NCI-H446 (cell line): Measurements from ENCODE around the gene CAB39L.

Source experiments
- DNase-seq, 2 experiments: peaks; one replicate each; lab custom pipeline; 2025; lab: John Stamatoyannopoulos, UW

CAB39L gene

DNA sequence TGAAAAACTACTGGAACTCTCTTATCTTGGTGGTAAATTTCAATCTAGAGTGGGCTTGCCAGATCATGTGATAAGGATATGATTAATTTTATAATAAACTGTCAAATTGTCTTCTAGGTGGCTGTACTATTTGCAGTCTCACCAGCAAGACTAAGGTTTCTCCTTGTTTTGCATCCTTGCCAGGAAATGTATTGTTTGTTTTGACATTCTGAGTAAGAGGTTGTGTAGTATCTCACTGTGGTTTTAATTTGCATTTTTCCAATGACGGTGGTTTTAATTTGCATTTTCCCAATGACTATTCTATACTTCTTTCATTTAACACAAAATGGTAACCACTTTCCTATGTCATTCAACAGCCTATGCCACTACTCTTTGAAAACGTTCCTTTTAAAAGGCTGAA, 2.0 kb downstream of the CAB39L start:
- no peak for DNase-seq

DNA sequence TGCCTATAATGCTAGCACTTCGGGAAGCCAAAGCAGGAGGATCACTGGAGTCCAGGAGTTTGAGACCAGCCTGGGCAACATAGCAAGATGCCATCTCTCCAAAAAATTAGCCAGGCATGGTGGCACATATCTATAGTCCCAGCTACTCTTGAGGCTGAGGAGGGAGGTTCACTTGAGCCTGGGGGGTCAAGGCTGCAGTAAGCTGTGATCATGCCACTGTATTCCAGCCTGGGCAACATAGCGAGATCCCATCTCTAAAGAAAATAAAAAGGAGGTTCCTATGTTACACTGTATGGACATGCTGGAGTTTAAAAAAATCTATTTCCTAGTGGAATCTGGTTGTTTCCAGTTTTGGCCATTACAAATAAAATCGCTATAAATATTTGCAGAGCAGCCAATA, 2.6 kb downstream of the CAB39L start:
- DNase-seq: no peak

DNA sequence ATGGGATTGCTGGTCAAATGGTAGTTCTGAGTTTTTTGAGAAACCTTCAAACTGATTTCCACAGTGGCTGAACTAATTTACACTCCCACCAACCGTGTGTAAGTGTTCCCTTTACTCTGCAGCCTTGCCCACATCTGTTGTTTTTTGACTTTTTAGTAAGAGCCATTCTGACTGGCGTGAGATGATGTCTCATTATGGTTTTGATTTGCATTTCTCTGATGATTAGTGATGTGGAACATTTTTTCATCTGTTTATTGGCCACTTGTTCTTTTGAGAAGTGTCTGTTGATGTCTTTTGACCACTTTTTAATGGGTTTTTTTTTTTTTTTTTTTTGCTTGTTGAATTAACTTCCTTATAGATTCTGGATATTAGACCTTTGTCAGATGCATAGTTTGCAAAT, 4.3 kb downstream of the CAB39L start:
- DNase-seq: no peak

DNA sequence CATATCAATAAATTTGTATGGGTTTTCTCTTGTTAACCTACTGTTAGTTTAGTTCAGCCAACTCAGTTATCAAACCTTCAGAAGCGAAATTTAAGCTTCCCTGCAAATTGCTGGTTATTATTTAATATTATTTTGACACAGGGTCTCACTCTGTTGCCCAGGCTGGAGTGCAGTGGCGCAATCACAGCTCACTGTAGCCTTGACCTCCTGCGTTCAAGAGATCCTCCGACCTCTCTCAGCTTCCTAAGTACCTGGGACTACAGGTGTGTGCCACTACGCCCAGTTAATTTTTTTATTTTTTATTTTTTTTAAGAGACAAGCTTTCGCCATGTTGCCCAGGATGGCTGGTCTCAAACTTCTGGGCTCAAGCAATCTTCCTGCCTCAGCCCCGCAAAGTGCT, 6.2 kb downstream of the CAB39L start:
- DNase-seq: no peak

DNA sequence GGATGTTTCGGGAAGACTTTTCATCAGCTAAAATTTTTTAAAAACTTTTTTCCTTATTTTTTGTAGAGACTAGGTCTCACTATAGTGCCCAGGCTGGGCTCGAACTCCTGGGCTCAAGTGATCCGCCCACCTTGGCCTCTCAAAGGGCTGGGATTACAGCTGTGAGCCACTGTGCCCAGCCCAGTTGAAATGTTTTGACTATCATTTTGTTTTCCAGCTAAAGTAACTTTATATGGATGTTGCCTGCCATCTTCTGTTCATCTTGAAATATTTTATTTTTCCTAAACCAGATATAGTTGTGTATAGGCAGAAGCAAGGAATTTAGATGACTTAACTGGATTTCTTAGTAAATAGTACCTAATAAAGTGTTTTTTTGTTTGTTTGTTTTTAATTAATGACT, 7.0 kb downstream of the CAB39L start:
- DNase-seq: no peak

DNA sequence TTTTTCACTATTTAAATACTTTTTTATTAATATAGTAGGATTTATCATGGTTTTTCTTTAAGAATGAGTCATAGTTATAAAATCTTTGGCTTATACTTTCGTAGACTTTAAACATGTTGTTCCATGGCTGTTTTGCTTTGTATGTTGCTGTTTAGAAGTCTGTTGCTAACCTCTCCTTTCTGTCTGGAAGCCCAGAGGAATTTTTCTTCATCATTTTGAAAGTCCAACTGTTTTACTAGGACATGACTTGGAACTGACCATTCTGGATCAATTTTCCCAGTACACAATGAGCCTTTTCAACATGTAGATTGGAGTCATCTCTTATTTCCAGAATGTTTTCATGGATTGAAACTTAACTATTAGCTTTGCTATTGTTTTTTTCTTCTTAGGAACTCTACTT, 7.9 kb downstream of the CAB39L start:
- no peak for DNase-seq

DNA sequence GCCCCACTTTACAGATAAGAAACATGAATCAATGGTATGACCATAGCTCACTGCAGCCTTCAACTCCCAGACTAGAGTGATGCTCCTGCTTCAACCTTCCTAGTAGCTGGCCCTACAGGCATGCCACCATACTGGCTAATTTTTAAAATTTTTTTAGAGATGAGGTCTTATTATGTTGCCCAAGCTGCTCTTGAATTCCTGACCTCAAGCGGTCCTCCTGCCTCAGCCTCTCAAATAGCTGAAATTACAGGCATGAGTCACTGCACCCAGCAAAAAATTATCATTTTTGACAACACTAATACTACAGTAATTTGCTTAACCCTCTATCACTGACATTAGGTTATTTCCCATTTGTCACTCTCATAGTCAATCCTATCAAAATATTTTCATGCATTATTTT, 14.7 kb downstream of the CAB39L start:
- DNase-seq: no peak

DNA sequence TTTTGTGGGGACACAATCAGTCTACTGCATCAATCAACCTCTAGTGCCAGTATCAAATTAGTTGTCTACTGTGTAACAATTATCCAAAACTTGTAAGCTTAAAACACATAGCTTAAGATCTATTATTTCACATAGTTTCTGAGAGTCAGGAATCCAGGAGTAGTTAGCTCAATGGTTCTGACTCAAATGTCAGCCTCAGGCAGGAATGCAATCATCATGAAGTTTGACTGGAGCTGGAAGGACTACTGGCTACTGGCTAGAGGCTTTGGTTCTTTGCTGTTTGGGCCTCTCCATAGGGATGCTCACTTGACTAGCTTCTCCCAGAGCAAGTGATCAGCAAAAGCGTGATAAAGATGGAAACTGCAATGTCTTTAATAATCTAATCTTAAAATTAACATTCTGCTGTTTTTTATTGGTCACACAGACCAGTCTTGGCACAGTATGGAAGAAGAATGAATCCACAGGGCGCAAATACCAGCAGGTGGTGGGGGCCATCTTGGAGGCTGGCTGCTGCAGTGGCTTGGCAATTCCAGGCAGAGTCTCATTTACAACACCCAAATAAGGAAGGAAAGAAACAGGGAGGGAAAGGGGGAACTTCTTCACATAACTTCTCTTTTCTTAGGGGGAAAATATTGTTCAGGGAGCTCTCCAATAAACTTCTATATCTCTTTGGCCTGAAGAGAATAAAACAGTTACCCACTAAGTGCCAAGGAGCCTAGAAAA, 15.7 kb downstream of the CAB39L start:
- DNase-seq: no peak

DNA sequence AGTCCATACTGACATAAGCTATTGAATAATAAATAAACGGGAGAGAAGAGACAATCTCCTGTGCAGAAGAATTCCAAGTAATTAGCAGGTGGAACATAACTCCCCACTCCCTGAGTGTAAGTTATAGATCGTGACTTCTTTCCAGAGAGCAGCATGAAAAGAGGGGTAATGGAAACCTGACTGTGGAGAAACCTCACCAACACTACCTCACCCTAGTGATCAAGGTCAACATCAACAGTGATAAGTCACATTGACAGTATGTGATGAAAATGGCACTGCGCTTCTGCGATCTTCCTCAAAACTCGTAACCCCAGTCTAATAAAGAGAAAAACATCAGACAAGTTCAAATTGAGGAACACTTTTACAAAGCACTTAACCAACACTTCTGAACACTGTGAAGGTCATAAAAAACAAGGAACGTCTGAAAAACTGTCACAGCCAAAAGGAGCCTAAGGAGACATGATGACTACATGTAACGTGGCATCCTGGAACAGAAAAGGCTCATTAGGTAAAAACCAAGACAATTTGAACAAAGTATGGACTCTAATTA, 19.8 kb downstream of the CAB39L start:
- no peak for DNase-seq

DNA sequence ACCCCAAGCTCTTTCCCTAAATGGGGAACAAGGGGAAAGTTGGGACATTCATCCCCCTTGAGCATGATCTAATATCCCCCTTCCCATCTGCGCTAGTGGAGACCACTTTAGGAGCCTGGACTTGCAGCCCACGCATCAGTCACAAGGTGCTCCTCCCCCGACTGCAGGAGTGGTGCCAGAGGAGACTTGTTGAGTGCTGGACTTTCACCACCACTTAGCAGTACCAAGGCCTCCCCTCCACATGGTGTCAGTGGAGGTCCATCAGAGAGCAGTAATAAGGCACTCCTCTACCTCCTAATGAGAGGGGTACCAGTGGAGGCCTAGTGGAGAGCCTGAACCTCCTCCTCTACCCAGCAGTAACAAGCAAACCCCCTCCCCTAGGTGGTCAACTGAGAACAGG, 22.5 kb downstream of the CAB39L start:
- no peak for DNase-seq

DNA sequence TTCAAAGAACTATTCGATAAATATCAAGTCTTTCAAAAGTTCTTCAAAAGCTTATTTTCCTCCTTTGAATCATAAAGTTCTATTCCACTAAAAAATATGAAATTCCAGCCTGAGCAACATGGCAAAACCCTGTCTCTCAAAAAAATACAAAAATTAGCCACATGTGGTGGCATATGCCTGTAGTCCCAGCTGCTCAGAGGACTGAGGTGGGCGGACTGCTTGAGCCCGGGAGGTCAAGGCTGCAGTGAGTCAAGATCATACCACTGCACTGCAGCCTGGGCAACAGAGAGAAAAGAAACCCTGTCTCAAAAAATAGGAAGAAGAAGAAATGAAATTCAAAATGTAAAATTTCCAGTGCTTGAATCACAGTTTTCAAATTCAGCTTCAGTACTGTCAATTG, 24.6 kb downstream of the CAB39L start:
- DNase-seq: no peak

DNA sequence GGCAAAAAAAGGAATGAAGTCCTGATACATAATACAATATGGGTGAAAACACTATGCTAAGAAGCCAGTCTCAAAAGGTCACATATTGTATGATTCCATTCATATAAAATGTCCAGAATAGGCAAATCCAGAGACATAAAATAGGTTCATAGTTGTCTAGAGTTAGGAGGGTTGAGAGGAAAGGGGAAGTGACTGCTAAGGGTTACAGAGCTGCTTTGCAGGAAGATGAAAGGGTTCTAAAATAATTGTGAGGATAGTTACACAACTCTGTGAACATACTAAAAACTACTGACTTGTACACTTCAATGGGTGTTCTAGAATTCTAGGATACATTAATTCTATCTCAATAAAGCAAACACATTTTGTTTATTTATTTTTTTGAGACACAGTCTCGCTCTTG, 25.7 kb downstream of the CAB39L start:
- DNase-seq: no peak

DNA sequence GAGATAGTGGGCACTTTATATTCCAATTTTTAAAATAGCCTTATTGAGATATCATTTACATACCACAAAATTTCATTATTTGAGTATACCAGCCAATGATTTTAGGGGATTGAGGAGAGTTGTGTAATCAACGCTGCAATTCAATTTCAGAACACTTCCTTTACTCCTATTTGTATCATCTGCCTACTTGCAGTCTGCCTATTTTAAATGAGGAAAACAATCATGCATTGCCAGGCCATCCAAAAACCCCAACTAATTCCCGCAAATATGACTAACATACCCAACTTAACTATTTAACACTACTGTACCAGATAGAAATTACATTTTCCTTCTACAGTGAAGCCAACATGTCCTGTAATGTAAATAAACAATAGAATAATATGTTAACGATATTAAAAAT, 26.7 kb downstream of the CAB39L start:
- no peak for DNase-seq

DNA sequence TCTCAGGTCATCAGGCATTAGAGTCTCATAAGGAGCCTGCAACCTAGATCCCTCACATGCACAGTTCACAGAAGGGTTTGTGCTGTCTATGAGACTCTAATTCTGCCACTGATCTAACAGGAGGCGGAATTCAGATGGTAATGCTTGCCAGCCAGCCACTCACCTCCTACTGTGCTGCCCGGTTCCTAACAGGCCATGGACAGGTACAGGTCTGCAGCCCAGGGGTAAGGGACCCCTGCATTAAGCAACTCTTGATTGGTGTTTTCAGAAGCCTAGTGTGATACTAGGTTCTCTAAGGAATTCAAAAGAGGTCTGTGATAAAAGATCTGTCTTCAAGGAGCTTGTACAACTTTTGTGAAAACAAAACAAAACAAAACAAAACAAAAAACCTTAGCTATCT, 31.1 kb downstream of the CAB39L start:
- no peak for DNase-seq

DNA sequence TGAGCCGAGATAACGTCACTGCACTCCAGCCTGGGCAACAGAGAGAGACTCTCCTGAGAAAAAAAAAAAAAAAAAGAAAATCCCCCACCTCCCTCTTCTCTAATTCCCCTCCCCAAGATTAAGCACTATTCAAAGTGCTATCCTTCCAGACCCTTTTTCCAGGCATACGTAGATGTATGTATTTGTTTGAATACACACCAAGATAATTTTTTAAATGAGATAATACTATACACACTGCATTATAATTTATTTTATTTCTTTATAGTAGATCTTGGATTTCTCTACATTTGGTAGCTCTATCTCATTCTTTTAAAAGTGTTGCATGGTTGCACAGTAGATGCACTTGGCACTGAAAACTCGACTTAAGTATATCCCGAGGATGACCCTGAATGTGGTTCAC, 32.5 kb downstream of the CAB39L start:
- DNase-seq: no peak

DNA sequence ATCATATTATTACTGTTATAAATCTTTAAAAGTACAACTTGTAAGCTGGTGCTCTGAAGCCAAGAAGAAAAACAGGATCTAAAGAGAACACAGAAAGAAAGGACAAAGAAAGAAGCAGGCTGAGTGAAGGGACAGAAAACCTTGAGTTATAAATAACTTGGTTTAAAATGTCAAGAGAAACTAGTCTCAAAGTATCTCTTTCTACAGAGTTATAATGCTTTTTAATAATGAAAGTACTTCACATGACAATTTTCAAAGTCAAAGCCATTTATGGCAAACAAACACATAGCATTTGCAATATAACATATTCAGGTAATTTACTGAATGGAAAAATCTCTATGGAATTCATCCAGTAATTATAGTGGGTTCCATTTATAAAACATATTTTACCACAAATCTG, 33.4 kb downstream of the CAB39L start:
- DNase-seq: no peak

DNA sequence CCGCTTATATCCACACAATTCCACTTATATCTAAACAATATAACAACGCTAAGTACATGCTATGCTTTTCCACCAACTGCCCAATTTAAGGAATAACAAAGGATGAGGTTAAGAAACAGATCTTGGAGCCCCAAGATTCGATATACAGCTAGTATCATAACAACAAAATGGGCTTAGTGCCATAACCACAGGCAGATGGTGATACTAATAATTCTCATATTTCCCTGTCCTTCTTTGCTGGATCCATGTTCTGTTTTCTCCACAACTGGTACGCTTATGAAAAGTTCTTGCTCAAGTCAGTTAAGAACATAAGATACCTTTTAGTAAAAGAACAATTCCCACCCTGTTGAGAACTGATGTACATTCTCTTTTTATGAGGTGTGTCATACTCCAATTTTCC, 33.9 kb downstream of the CAB39L start:
- no peak for DNase-seq

DNA sequence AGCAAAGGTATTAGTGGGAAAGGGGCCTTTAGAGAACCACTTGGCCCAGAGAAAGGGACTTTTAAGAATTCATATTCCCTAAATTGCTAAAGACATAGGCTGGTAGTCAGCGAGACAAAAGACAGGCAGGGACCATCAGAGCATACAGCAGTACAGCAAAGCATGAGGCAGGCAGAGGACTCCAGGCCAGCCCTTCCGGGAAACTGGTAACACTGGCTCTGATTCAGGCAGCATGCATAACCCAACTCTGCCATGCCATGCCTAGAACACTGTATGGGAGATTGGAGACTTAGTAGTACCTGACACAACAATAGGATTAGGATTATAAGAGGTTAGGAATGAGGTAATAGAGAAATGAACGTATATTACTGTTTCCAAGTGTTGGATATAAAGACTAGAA, 34.9 kb downstream of the CAB39L start:
- no peak for DNase-seq

DNA sequence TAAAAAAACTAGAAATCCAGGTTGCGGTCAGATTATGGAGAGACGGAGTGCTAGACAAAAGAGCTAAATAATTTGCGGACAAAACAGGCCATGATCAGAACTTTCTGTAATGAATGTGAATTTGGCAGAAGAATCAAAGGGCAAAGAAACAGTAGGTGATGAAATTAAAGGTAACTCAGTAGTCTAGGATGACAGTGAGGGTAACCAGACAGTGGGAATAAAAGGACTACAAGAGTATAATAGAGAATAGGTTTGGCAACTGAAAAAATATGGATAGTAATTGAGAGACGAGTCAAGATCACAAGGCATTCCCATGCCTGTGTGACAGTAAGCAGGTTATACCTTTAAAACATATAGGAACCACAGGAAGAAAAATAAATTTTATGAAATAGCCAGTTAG, 35.9 kb downstream of the CAB39L start:
- DNase-seq: no peak

DNA sequence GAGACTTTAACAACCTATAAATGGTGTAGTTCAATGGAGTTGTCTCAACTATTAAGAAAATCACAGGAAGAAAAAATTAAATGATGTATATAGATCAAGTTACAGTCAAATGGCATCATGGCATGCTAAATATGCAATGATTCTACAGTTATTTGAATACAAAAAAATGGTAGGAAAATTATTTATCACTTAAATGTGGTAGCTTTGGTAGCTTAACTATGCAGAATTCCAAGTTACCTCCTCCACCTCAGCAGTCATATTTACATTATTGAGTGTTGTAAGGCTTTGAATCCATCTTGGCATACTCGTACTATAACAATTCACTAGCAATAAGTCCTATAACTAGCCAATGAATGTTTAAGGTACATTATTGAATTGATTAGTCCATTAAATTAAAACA, 36.8 kb downstream of the CAB39L start:
- no peak for DNase-seq

DNA sequence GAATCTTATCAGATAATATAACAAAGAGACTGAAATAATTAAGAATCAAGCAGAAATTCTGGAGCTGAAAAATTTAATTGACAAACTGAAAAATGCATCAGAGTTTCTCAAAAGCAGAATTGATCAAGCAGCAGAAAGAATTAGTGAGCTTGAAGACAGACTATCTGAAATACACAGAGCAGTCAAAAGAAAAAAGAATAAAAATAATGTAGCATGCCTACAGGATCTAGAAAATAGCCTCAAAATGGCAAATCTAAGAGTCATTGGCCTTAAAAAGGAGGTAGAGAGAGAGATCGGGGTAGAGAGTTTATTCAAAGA, 39.2 kb downstream of the CAB39L start:
- no peak for DNase-seq

DNA sequence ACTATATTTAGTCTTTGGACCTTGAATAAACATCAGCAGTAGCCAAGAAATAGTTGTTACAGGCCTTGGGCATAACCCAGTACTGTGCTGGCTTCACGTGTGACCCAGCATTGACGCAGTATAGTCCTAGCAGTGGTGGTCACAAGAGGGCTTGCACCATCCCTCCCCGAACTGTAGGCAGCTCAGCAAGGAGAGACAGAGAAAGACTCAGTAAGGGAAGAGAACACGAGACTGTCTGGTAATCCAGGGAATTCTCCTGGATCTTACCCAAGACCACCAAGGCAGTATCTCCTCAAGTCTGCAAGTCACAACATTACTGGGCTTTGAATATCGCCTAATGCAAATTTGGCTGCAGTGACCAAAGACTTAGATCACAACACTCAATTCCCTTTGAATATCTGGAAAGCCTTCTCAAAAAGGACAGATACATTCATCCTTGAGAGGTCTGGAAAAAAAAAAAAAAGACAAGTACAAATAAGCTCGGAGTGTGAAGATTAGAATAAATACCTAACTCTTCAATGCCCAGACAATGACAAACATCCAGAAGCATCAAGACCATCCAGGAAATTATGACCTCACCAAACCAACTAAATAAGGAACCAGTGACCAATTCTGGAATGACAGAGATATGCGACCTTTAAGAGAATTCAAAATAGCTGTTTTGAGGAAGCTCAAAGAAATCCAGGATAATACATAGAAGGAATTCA, 39.7 kb downstream of the CAB39L start:
- DNase-seq: no peak

DNA sequence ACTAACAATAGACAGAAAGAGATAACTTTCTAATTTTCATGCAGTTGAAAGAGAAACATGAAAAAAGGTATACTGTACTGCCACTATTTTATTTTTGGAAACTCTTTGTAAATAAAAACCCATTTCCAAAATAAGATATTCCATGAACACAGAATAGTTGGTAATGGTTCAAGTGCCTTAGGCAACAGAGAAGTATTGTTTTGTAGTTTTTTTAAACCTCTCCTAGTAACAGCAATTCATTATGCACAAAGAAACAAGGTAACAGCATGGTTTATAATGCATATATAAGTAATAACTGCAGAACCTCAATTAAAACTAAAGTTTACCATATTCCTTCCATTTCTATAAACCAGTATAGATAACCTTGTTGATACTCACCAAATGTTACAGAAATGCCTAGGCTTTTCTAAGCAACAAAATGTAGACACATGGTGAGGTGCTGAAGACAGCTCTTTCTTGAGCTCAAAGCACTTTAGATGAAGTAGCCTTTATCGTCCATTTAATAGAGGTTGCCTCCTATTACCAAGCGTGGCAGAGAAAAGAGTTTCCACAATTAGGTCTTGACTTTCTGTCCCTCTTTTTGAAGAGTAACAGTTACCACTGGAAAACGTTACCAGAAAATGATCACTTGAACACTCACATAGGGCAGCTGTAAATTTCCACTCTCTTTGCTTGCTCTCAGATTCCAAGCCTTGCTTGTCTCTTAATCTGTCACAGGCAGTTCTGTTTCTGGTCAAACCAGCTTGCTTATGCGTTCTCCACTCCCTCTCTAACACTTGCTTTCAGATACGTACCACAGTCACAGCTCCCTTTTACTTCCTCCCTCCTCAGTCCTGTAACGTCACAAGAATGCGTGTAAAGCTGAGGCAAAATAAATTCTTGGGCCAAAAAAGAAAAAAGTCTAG, 42.9 kb downstream of the CAB39L start:
- DNase-seq: no peak
